Stimulated activated CD4-positive, alpha-beta T cell treated with anti-CD3 and anti-CD28 coated beads, Interleukin-12 subunit alpha, Interleukin-12 subunit beta, amount 100 ng/mL, for 4 hours (primary cell): ENCODE results near the gene ARRB1.
"Not testable (repeated sequence)": the region's sequence is repeated elsewhere in the genome, so short reads cannot be mapped to it uniquely, and the experiment has no call there.

Experiments used
- DNase-seq: peaks from one replicate; pipeline ENCODE4 v3.0.0-alpha.2; 2020

The ARRB1 gene

DNA sequence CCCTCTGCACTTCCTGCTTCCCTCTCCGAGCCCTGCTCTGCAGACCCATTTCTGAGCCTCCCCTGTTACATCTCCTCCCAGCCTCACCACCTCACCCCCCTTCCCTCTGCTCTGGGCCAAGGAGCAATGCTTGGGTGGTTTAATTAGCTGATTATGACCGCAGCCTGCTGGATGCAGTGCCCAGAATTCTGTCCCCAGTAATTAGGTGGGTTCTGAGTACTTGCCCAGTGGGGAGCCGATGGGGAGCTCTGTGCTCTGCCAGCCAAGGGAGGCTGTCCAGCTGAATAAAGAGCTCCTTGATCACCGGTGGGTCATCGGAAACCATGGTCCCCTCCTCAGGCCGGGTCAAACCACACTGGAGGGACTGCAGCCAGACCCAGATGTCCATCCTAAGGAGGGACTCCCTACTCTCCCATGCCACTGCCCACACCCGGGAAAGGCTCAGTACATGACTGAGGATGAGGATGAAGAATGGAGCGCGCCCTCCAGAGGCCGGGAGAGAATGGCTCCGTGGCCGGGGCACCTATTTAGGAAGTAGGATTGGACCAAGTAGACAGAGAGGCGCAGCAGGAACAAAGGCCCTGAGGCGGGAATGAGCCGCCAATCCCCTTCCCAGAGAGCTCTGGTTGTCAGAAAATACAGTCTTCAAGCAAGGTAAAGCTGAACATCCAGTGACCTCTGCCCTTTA is 9.1 kb downstream of the ARRB1 start:
- no peak for DNase-seq

DNA sequence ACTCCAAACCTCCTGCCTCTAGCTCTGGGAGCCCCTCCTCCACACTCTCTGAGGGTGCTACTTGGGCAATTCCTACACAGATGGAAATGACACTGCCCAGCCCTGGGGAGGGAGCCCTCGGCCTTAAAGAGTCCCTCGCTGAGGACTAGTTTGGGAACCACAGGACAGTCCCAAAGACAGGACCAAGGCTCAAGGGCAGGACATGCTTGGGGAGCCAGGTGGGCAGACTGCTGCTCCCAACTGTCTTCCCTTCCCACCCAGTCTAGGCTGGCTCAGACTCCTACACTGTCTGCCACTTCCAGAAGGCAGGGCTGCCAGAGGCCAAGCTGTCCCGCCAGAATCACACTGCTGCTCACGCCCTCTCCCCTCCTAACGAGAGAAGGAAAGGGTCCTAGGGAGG is 9.8 kb downstream of the ARRB1 start:
- DNase-seq, result no peak

GRCh38 chr11:75339685-75340409 is 11.6 kb downstream of the ARRB1 start:
- no peak for DNase-seq

DNA sequence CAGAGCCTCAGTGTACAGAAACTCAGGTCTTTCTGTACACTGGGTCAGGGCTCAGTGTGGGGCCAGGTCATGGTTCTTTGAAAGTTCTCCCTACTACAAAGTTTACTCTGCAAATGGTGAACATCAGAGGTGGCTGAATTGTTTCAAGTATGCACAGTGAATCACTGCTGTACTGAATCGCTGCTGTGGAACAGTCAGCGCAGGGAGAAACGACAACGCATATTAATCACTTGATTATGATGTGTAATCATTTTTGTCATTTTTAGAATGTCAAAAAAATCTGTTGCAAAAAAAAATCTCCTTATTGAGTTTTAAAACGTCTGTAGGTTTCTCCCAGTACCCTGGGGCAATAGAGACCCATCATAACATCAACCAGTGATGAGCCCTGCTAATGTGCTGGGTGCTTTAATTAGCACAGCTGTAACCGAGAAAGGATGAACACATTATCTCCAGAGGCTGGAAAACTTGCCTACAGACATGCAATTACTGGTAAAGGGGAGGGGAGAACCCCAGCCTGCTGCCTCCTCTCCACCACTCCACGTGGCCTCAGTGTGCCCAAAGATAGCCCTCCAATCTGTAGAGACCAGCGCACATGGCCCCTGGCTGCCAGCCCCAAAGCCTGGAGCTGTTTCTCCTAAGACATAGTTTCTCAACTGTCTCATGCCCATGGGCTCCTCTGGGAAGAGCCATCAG is 12.8 kb downstream of the ARRB1 start:
- DNase-seq, result no peak

DNA sequence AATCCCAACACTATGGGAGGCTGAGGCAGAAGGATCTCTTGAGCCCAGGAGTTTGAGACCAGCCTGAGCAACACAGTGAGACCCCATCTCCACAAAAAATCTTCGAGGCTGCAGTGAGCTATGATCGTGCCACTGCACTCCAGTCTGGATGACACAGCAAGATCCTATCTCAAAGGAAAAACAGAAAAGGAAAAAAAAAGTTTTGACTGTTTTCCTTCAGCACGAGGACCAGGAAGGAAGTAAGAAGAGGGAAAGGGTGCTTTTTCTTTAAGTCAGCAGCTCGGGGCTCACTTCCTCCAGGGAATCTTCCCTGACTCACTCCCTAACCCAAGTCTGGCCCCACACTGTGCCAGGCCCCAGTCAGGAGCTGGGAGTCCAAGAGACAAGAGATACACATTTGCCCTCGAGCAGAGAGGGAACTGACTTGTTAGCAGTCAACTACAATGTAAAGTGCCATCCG is 14.2 kb downstream of the ARRB1 start:
- no peak for DNase-seq

DNA sequence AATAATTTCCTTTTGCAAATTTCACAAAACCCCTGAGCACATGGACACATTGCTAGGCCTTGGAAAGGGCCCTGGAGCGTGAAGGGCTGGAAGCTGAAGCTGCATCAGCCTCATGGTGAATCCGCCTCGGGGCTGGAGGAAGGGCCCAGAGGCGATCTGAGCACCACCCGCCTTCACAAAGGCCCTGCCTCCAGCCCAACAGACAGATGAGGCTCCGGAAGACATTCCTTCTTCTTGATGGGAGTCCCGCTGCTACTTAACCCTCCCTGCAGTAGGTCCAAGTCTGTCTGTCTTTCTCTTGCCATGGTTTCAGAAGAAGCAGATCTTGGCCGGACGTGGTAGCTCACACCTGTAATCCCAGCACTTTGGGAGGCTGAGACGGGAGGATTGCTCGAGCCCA is 16.5 kb downstream of the ARRB1 start:
- no peak for DNase-seq

- DNase-seq, result no peak
These were observed 17.0 kb downstream of the ARRB1 start for GRCh38 chr11:75334402-75334891.

- DNase-seq, result no peak
These were observed 17.7 kb downstream of the ARRB1 start for GRCh38 chr11:75333807-75334140.

DNA sequence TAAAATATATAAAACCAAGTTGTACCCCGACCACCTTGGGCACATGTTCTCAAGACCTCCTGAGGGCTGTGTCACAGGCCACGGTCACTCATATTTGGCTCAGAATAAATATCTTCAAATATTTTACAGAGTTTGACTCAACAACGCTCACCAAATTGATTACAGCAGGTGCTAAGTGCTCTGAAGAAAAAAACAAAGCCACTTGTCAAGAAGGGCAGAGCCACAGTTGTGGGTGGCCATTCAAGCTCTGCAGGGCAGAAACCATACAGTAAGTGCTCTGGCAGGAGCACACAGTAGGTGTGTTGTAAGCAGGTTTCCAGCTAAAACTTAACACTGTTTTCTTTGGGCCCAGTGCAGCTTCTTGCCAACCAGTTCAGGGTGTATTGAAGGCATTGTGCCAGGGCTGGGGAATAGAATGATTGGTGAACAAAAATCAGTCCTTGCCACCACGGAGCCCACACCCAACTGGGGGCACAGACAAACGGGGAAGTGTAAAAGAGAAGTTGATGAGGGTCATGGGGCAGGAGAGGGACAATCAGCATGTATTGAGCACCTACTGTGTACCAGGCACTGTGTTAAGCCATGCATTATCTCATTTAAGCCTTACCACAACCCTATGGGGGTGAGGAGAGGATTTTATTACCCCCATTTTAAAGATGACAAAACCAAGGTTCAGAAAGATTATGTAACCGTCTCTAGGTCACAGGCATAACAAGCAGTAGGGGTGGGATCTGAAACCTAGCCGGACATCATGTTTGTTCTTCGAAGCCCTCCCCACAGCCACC is 18.2 kb downstream of the ARRB1 start:
- DNase-seq, result no peak

DNA sequence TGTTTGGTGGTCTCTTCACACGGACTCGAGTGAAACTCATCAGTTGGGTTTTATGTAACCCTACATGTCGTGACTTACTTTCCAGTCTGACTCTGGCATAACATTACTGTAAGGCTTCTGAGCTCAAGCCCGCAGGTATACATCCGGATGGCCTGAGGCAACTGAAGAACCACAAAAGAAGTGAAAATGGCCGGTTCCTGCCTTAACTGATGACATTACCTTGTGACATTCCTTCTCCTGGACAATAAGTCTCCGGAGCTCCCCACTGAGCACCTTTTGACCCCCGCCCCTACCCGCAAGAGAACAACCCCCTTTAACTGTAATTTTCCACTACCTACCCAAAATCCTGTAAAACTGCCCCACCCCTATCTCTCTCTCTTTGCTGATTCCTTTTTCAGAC is 19.7 kb downstream of the ARRB1 start:
- DNase-seq, result not testable (repeated sequence)

DNA sequence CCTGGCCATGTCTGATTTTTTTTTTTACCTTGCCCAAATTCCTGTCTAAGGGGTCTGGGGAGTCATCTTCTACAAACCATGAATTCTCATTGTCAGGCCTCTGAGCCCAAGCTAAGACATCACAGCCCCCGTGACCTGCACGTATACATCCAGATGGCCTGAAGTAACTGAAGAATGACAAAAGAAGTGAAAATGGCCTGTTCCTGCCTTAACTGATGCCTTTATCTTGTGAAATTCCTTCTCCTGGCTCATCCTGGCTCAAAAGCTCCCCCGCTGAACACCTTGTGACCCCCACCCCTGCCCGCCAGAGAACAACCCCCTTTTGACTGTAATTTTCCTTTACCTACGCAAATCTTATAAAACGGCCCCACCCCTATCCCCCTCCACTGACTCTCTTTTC is 20.2 kb downstream of the ARRB1 start:
- not testable (repeated sequence) for DNase-seq

DNA sequence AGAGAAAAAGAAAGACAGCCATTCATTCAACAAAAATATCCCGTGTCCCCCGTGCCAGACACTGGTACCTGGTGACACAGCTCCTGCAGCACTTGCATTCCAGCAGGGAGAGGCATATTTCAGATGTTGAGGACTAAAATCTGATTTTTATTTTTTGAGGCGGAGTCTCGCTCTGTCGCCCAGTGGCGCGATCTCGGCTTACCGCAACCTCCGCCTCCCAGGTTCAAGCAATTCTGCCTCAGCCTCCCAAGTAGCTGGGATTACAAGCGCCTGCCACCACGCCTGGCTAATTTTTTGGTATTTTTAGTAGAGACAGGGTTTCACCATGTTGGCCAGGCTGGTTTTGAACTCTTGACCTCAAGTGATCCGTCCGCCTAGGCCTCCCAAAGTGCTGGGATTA is 20.6 kb downstream of the ARRB1 start:
- not testable (repeated sequence) for DNase-seq

GRCh38 chr11:75330291-75330690 is 21.2 kb downstream of the ARRB1 start:
- no peak for DNase-seq

DNA sequence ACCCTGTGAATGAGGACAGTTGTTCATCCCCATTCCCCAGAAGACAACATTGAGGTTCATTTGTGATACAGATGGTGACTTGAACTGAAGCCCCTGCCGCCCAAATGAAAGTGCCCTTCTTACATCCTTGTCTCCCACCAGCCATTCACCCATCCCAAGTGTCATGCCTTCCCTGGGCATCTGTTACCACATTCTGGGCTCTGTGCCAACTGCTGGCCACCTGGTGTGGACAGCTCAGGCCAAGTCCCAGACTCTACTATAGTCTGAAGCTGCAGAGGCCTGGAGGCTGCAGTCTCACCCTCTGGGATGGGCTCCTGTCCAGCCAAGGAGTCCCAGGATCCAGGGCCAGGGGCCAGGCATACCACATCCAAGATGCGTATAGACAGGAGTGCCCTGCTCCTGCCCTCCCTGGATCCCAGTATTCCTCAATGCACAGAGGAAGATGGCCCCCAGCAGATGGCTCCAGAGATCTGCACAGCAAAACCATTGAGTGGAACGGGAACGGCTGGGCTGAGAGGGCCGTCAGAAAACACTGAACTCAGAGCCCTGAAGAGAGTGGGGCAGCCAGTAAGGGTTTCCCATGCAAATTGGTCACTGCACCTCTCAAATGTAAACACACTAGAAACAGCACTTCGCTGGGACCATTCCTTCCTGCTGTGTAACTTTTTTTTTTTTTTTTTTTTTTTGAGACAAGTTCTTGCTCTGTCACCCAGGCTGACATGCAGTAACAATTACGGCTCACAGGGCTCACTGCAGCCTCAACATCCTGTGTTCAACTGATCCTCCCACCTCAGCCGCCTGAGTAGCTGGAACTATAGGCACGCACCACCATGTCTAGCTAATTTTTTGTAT is 22.8 kb downstream of the ARRB1 start:
- peak; percentile 28 for DNase-seq

DNA sequence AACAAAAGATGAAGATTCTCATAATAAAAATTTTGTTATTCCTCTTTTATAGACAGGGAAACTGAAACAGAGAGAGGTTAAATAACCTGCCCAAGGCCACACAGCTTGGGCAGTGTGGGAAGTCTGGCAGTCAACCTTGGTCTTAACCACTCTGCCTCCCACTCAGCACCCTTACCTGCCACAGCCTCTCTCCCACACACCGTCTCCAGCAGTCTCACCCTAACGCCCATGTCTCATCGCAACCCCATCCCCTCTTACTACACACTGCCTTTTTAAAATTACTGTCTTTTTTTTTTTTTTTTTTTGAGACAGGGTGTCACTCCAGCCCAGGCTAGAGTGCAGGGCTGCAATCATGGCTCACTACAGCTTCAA is 25.0 kb downstream of the ARRB1 start:
- no peak for DNase-seq

GRCh38 chr11:75325713-75326438 is 25.6 kb downstream of the ARRB1 start:
- peak; percentile 54 for DNase-seq

DNA sequence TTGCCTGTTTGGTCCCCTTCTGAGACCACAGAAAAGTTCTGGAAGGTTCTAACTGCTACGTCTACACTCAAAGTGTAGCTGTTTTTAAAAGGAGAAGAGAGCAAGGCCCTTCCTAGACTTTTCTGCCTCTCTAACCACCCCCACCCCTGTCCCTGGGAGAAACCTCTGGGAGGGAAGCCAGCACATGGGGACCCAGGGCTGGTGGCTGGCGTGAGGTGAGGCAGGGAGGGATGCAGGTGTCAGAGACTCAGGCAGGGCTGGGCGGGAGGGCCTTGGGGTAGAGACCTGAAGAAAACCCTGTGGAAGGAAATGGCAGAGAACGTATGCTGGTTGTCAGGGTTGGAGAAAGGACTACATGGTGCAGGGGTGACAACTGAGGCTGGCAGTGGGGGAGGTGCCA is 26.7 kb downstream of the ARRB1 start:
- no peak for DNase-seq

DNA sequence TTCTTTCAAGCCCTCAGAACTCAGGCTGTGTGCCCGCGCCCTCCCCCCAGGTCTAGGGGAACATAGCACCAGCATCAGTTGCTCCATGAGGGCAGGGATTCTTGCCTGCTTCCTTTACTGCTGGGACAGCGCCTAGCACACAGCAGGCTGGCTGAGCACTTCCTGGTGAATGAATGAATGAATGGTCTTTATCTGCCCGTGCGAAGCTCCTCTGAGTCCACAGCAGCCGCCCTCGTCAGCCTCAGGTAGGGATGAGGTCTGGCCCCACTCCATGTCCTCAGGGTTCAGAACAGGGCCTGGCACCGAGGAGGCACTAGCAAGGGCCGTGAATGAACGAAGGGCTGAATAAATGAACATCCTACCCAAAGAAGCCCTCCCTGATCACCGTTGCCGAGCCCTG is 27.3 kb downstream of the ARRB1 start:
- no peak for DNase-seq

- no peak for DNase-seq
These were observed 27.9 kb downstream of the ARRB1 start for GRCh38 chr11:75323609-75324008.

DNA sequence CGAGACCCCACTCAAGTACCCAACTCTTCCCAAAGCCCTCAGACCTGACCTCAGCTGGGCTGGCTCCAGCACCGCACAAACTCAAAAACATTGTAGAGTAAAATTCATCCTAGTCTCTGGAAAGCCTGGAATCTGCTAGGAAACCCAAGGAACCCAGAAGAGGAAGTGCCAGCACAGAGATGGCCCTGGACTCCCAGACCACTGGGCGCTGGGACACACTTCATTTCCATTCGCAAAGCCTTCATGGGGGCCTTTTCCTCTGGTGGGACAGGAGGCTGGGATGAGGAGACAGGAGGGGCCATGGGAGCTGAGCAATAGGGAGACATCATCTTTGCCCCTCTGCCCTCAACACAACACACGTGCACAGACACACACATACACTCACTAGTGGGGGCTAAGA is 30.8 kb downstream of the ARRB1 start:
- no peak for DNase-seq

DNA sequence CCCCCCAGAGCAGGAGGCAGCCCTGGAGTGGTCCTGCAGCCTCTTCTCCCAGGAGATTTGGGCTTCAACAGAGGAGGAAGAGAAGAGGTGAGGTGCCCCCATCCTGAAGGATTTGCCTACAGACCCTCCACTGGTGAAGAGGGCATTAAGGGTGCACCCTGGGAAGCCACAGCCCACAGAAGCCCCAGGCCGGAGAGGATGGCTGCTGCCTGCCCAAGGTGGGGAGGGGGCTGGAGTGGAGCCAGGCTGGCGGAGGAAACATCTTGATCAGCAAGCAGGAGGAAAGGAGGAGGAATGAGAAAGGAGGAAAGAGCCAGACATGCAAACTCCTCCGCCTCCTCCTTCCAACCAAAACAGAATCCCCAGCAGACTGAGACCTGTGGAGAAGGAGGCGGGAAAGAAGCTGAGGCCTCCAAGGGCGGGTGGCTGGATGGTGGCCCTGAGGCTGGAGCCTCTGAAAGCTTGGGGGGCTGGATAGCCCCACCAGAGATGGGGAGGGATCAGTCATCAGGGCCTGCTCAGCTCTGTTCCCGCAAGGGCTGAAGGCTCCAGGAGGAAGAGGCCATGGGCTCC is 31.3 kb downstream of the ARRB1 start:
- no peak for DNase-seq
